Measurements from ENCODE around the gene CDK5RAP2.
"Not testable (repeated sequence)": the region's sequence is repeated elsewhere in the genome, so short reads cannot be mapped to it uniquely, and the experiment has no call there.

CDK5RAP2 gene

GRCh38 chr9:120541921-120542320, 38.0 kb downstream of the CDK5RAP2 start:
- Mint-ChIP-seq H3K9me3 (no peaks in the 10 kb centered on the region), H3K4me1 (ENCODE audit: low read depth) (peaks cover 8% of the 10 kb centered on the region), H3K27ac (no peak overlapping the region), H3K4me3 (no peak overlapping the region), H3K36me3 (ENCODE audit: low read depth) (peaks cover 79% of the 10 kb centered on the region), H3K27me3 (no peaks in the 10 kb centered on the region)

GRCh38 chr9:120539951-120540350, 40.0 kb downstream of the CDK5RAP2 start:
- no peak overlapping the region for H3K4me3 Mint-ChIP-seq
- no peaks in the 10 kb centered on the region for H3K9me3 Mint-ChIP-seq
- peaks cover 79% of the 10 kb centered on the region for H3K36me3 Mint-ChIP-seq (ENCODE audit: low read depth)
- no peaks in the 10 kb centered on the region for H3K27me3 Mint-ChIP-seq
- no peak overlapping the region for H3K27ac Mint-ChIP-seq
- H3K4me1 Mint-ChIP-seq (ENCODE audit: low read depth), result peaks cover 8% of the 10 kb centered on the region

- H3K27ac Mint-ChIP-seq, result no peak overlapping the region
- H3K4me3 Mint-ChIP-seq, result no peak overlapping the region
- peaks cover 76% of the 10 kb centered on the region for H3K36me3 Mint-ChIP-seq (ENCODE audit: low read depth)
- no peaks in the 10 kb centered on the region for H3K9me3 Mint-ChIP-seq
- peaks cover 4% of the 10 kb centered on the region for H3K4me1 Mint-ChIP-seq (ENCODE audit: low read depth)
- no peaks in the 10 kb centered on the region for H3K27me3 Mint-ChIP-seq
These were observed 41.6 kb downstream of the CDK5RAP2 start for GRCh38 chr9:120538339-120538738.

GRCh38 chr9:120536949-120537640, 42.9 kb downstream of the CDK5RAP2 start:
- no peaks in the 10 kb centered on the region for H3K4me1 Mint-ChIP-seq (ENCODE audit: low read depth)
- H3K27ac Mint-ChIP-seq, result no peak overlapping the region
- H3K36me3 Mint-ChIP-seq (ENCODE audit: low read depth), result peaks cover 80% of the 10 kb centered on the region

GRCh38 chr9:120536094-120536493, 43.9 kb downstream of the CDK5RAP2 start:
- Mint-ChIP-seq H3K9me3 (no peaks in the 10 kb centered on the region), H3K4me3 (no peak overlapping the region), H3K36me3 (ENCODE audit: low read depth) (peaks cover 84% of the 10 kb centered on the region), H3K4me1 (ENCODE audit: low read depth) (no peaks in the 10 kb centered on the region), H3K27me3 (no peaks in the 10 kb centered on the region), H3K27ac (no peak overlapping the region)

More at GRCh38 chr9:120536949-120537640, 42.9 kb downstream of the CDK5RAP2 start:
- Mint-ChIP-seq H3K27me3 (no peaks in the 10 kb centered on the region), H3K9me3 (no peaks in the 10 kb centered on the region), H3K4me3 (no peak overlapping the region)

GRCh38 chr9:120534266-120534665, 45.7 kb downstream of the CDK5RAP2 start:
- H3K27ac Mint-ChIP-seq, result no peak overlapping the region
- H3K9me3 Mint-ChIP-seq, result no peaks in the 10 kb centered on the region
- peaks cover 88% of the 10 kb centered on the region for H3K36me3 Mint-ChIP-seq (ENCODE audit: low read depth)
- H3K27me3 Mint-ChIP-seq, result no peaks in the 10 kb centered on the region
- no peaks in the 10 kb centered on the region for H3K4me1 Mint-ChIP-seq (ENCODE audit: low read depth)
- H3K4me3 Mint-ChIP-seq, result no peak overlapping the region

GRCh38 chr9:120532891-120533290, 47.1 kb downstream of the CDK5RAP2 start:
- Mint-ChIP-seq H3K36me3 (ENCODE audit: low read depth) (peaks cover 88% of the 10 kb centered on the region), H3K27ac (no peak overlapping the region), H3K27me3 (no peaks in the 10 kb centered on the region), H3K4me3 (no peak overlapping the region), H3K9me3 (no peaks in the 10 kb centered on the region), H3K4me1 (ENCODE audit: low read depth) (no peaks in the 10 kb centered on the region)

- no peaks in the 10 kb centered on the region for H3K27me3 Mint-ChIP-seq
- no peak overlapping the region for H3K4me3 Mint-ChIP-seq
- peaks cover 91% of the 10 kb centered on the region for H3K36me3 Mint-ChIP-seq (ENCODE audit: low read depth)
- no peaks in the 10 kb centered on the region for H3K4me1 Mint-ChIP-seq (ENCODE audit: low read depth)
- H3K27ac Mint-ChIP-seq, result no peak overlapping the region
- H3K9me3 Mint-ChIP-seq, result no peaks in the 10 kb centered on the region
These were observed 47.5 kb downstream of the CDK5RAP2 start for GRCh38 chr9:120532475-120532874.

GRCh38 chr9:120531683-120532300, 48.2 kb downstream of the CDK5RAP2 start:
- Mint-ChIP-seq H3K27ac (no peak overlapping the region), H3K9me3 (no peaks in the 10 kb centered on the region), H3K4me1 (ENCODE audit: low read depth) (no peaks in the 10 kb centered on the region), H3K27me3 (no peaks in the 10 kb centered on the region), H3K36me3 (ENCODE audit: low read depth) (peaks cover 92% of the 10 kb centered on the region), H3K4me3 (no peak overlapping the region)

- peaks cover 92% of the 10 kb centered on the region for H3K36me3 Mint-ChIP-seq (ENCODE audit: low read depth)
- not testable (repeated sequence) for H3K4me3 Mint-ChIP-seq; H3K27me3 Mint-ChIP-seq; H3K27ac Mint-ChIP-seq; H3K4me1 Mint-ChIP-seq (ENCODE audit: low read depth); H3K9me3 Mint-ChIP-seq
These were observed 49.6 kb downstream of the CDK5RAP2 start for GRCh38 chr9:120530220-120530832.

- Mint-ChIP-seq H3K27ac (no peak overlapping the region), H3K9me3 (no peaks in the 10 kb centered on the region), H3K27me3 (no peaks in the 10 kb centered on the region), H3K4me3 (no peak overlapping the region), H3K4me1 (ENCODE audit: low read depth) (no peaks in the 10 kb centered on the region), H3K36me3 (ENCODE audit: low read depth) (peaks cover 91% of the 10 kb centered on the region)
These were observed 51.1 kb downstream of the CDK5RAP2 start for GRCh38 chr9:120528829-120529228.

GRCh38 chr9:120528327-120528726, 51.6 kb downstream of the CDK5RAP2 start:
- no peaks in the 10 kb centered on the region for H3K27me3 Mint-ChIP-seq

GRCh38 chr9:120526534-120526933, 53.4 kb downstream of the CDK5RAP2 start:
- H3K36me3 Mint-ChIP-seq (ENCODE audit: low read depth), result peaks cover 88% of the 10 kb centered on the region
- no peak overlapping the region for H3K4me3 Mint-ChIP-seq
- no peaks in the 10 kb centered on the region for H3K9me3 Mint-ChIP-seq
- no peak overlapping the region for H3K27ac Mint-ChIP-seq
- no peaks in the 10 kb centered on the region for H3K4me1 Mint-ChIP-seq (ENCODE audit: low read depth)
- no peaks in the 10 kb centered on the region for H3K27me3 Mint-ChIP-seq

More at GRCh38 chr9:120528327-120528726, 51.6 kb downstream of the CDK5RAP2 start:
- H3K9me3 Mint-ChIP-seq, result no peaks in the 10 kb centered on the region
- no peaks in the 10 kb centered on the region for H3K4me1 Mint-ChIP-seq (ENCODE audit: low read depth)
- H3K27ac Mint-ChIP-seq, result no peak overlapping the region
- no peak overlapping the region for H3K4me3 Mint-ChIP-seq
- peaks cover 92% of the 10 kb centered on the region for H3K36me3 Mint-ChIP-seq (ENCODE audit: low read depth)

GRCh38 chr9:120524863-120525262, 55.1 kb downstream of the CDK5RAP2 start:
- H3K4me3 Mint-ChIP-seq, result no peak overlapping the region
- no peaks in the 10 kb centered on the region for H3K9me3 Mint-ChIP-seq
- H3K36me3 Mint-ChIP-seq (ENCODE audit: low read depth), result peaks cover 84% of the 10 kb centered on the region
- no peaks in the 10 kb centered on the region for H3K4me1 Mint-ChIP-seq (ENCODE audit: low read depth)
- no peaks in the 10 kb centered on the region for H3K27me3 Mint-ChIP-seq
- H3K27ac Mint-ChIP-seq, result no peak overlapping the region

- no peaks in the 10 kb centered on the region for H3K4me1 Mint-ChIP-seq (ENCODE audit: low read depth)
- no peaks in the 10 kb centered on the region for H3K27me3 Mint-ChIP-seq
- H3K36me3 Mint-ChIP-seq (ENCODE audit: low read depth), result peaks cover 82% of the 10 kb centered on the region
- H3K4me3 Mint-ChIP-seq, result no peak overlapping the region
- no peaks in the 10 kb centered on the region for H3K9me3 Mint-ChIP-seq
- no peak overlapping the region for H3K27ac Mint-ChIP-seq
These were observed 55.9 kb downstream of the CDK5RAP2 start for GRCh38 chr9:120524038-120524437.

Measured in stimulated activated naive CD8-positive, alpha-beta T cell treated with anti-CD3 and anti-CD28 coated beads, Interleukin-15, Interleukin-2, amounts not matched to agents 100 ng/mL and 50 ng/mL, for 24 hours (primary cell).